Fibroblast of skin of right biceps (primary cell): ENCODE data around the gene RNF224.

Experiments
- DNase-seq: peaks from one replicate; pipeline ENCODE4 v3.0.0-alpha.2; 2013

Gene RNF224

GRCh38 chr9:137227054-137227852, at the start of gene RNF224:
RNF224 (plus strand) TSS chr9:137227502; CDS start chr9:137228336, 834 bp downstream.
- DNase-seq, result peak; percentile 64

DNA sequence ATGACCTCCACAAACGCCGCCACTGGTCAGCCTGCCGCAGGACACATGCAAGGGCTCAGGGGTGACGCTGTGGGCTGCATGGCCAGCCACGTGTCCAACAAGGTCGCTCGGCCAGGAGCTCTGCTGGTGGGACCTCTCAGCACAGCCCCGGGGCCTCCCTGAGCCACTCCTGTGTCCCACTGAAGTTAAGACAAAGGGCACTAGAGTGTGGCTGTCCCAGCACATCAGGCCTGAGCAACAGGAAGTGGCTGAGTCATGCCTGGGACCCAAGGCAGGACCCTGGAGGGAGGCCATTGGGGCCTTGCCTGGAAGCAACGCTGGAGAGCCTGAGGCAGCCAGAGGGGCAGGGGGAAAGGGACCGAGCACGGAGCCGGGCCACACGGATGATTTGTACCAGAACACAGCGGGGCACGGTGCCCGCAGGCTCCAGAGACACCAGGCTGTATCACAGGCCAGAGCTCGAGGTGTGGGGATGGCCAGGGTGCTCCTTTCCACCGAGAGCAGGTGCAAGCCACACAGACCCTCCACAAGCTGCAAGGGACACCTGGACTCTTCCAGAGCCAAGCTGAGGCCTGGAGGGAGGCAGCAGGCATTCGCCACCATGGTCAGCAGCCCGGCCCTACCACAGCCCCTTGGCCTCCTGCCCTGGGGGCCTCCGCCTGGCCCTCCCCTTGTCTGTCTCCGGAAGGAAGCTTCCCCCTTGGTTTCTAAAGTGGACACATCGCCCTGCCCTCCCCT, 48.9 kb upstream of the RNF224 start:
- DNase-seq, result no peak

DNA sequence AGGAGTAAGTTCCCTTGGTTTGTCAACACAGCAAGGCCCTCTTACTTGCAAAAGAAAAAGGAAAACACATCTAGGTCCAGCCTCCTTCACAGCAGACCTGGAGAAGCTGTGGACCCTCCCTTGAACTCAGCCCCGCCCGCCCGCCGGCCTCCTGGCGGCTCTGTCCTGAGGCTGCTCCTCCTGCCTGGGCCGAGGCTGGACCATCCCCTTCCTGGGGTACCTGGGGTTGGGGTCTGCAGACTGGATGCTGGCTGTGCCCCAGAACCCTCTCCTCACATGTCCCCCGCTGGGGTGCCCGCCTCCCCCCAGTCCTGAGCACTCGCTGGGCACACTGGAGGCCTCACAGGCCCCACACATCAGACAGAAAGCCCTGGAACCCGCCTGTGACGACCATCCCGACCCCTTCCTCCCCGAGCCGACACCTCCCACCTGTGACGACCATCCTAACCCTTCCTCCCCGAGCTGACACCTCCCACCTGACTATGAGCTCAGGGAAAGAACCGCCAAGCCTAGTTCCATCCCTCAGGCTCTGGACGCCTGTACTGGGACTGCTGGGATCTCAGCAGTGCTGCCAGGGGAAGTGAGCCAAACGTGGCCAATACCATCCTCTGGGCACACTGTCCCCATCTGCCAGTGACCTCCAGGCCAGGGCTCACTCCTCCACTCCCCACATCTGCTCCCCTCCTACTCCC, 48.2 kb upstream of the RNF224 start:
- DNase-seq, result no peak

GRCh38 chr9:137179761-137180160, 47.5 kb upstream of the RNF224 start:
- DNase-seq, result no peak

- DNase-seq, result no peak
Measured at GRCh38 chr9:137180491-137180890, 46.8 kb upstream of the RNF224 start.

DNA sequence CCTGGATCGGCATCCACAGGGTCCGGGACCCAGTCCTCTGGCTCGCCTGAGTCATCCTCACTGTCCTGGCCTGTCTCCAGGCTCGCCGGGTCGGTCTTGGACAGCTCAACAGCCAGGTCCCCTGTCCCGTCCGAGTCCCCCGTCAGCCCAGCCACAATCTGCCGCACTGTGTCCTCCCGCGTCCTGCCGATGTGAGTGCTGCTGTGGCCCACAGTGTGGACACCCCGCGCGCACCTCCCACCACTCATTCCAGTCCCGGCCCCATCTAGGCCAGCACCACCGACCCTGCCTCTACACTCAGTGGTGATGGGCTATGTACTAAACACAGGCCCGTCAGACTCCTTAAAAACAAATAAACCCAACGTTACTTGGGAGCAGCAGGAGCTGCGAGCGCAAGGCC, 45.6 kb upstream of the RNF224 start:
- no peak for DNase-seq

GRCh38 chr9:137182836-137183235, 44.5 kb upstream of the RNF224 start:
- no peak for DNase-seq

DNA sequence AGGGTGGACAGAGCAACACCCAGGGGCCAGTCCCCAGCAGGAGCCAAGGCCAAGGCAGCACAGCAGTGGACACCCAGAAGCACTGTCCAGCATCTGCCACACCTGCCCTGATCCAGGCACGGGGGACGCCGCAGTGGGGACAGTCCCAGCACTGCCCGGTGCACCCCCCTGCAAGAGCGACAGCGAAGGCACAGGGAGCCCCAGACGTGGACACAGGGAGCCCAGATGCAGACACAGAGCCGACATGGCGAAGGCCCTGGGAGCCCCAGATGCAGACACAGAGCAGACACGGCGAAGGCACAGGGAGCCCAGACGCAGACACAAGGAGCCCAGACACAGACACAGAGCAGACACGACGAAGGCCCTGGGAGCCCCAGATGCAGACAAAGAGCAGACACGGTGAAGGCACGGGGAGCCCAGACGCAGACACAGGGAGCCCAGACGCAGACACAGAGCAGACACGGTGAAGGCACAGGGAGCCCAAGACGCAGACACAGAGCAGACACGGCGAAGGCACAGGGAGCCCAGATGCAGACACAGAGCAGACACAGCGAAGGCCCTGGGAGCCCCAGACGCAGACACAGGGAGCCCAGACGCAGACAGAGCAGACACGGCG, 43.2 kb upstream of the RNF224 start:
- no peak for DNase-seq

DNA sequence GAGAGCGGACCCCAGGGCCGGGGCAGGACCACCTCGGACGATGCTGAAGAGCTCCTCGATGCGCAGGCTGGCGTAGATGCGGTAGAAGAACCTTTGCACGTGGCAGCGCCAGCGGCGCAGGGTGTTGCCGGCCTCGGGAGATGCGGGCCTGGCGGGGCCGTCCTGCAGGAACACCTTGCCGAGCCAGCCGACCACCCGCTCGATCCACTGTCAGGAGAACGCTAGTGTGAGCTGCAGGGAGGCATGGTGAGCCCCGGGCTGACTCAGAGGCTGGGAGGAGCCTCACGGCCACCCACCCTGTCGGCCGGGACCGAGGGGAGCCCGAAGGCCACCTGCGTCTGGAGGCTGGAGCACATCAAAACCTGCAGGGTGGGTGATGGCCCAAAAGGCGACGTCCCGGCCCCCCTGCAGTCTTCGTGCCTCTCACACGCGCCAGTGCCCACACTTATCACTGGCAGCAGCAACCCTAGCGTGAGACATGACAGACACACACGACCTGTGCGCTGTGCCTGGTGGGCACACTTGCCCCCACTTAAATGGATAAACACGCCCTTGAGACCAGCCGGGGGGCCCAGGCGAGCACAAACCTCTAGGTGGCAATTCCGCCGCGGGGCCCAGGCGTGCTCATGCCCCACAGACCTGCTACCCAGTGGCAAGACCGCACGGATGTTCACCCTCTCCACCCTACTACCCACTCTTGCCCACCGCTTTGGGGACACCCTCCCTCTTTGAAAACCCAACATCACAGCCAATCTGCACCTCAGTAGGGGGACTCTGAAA, 42.2 kb upstream of the RNF224 start:
- no peak for DNase-seq

DNA sequence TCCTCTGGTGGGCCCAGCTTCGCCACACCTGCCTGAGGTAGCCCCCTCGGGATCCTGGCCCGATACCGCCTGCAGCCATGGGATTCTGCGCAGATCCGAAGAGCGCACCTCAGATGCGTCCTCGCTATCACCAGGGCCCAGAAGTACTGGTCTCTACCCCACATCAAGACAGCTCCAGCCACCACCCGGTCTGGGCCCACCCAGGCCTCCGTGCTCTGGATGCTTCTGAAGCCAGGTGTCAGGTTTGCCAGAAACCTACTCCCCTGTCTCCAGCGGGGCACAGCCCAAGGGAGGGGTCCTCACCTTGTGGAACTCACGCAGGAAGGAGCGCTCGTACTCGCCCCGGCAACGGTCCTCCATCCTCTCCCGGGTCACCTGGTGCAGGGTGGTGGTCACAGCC, 41.4 kb upstream of the RNF224 start:
- no peak for DNase-seq

- DNase-seq, result no peak
Measured at GRCh38 chr9:137186385-137186784, 40.9 kb upstream of the RNF224 start.

GRCh38 chr9:137187386-137187785, 39.9 kb upstream of the RNF224 start:
- DNase-seq, result no peak

DNA sequence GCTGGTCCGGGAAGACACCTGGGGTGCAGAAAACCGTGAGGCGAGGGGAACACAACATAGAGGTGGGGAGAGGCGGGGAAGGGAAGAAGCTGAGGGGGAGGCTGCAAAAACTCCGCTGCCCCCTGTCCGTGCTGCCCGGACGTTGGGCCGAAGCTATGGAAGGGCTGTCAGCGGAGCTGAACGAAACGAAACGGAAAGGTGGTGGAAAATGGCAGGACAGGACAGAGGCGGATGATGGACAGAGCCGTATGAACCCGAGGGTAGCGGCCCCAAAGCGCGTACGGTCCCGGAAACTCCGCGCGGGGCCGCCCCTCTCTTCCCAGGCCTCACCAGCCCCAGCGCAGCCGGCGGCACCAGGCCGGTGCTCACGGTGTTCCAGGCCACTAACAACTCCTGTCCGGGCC, 39.2 kb upstream of the RNF224 start:
- DNase-seq, result no peak

DNA sequence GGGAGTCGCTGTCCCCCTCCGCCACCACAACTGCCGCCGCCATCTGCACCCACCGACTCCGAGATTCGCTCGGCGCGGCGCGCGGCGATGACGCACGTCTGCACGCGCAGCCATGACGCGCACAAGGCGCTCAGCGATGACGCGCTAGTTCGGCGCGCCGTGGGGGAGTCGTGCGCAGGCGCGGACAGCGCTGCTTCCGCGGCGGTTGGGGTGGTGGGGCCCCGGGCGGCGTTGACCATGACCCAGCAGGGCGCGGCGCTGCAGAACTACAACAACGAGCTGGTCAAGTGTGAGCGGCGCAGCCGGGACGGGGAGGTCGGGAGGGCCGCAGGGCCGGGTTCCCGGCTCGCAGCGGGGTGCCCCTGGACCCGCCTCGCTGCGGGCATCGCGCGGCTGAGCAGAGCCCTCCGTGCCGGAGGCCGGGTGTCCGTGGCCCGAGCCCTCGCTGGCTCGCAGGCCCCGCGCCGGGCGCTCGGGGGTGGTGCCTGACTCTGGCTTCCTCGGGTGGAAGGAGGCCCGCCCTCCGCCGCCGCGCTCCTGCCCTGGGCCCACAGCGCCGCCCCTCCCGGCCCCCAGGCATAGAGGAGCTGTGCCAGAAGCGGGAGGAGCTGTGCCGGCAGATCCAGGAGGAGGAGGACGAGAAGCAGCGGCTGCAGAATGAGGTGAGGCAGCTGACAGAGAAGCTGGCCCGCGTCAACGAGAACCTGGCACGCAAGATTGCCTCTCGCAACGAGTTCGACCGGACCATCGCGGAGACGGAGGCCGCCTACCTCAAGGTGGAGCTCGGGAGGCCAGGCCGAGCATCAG, 38.6 kb upstream of the RNF224 start, which contains the start of the genes ANAPC2 and SSNA1:
TSS of gene ANAPC2 (minus strand) at position 71 of the 807 bp plus-strand sequence. CDS start at position 43, 28 bp downstream.
TSS of gene SSNA1 (plus strand) at position 187 of the 807 bp plus-strand sequence. CDS start at position 238, 51 bp downstream.
- DNase-seq, result peak; percentile 92

GRCh38 chr9:137189297-137190295, 37.7 kb upstream of the RNF224 start:
- no peak for DNase-seq

DNA sequence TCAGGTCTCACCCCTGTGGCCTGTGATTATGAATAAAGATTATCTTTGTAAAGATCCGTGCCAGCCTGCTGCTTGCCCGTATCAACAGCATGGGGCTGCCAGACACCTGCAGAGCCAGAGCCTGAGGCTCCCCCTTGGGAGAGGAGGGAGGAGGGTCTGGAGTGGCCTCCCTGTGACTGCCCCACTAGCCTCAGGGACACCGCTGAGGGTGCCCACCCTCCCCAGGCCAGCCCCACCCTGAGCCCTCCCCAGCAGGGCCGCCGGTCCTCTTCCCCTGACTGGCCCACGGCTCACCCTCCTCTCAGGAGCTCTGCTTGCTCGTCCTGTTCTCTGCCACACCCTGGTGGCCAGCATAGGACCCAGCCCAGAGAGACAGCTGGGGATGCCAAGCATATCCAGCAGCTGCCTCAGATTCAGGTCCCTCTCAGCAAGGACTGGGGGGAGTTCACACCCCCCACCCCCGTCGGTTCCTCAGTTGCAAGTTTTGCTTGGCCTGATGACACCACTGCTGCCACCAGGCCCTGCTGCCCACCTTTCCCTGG, 36.9 kb upstream of the RNF224 start:
- no peak for DNase-seq

- DNase-seq, result no peak
Measured at GRCh38 chr9:137191245-137191644, 36.1 kb upstream of the RNF224 start.

- no peak for DNase-seq
Measured at GRCh38 chr9:137191691-137192447, 35.4 kb upstream of the RNF224 start.

DNA sequence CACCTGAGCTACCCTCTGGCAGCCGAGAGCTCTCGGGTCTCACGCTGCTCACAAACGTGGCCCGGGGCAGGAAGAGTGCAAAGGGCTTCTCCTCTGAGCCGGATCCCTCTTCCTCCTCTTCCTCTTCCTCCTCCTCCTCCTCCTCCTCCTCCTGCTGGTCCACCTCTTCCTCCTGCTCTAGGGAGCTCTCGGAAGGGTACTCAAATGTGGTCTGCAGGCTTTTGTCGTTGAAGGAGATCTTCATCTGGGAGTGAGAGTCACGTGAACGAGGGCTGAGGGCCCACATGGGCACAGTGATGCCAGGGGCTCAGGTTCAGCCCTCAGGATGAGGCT, 34.9 kb upstream of the RNF224 start:
- no peak for DNase-seq
